T-cell (primary cell): ENCODE data around the gene LSM14B. TPM values are rescaled to one million over a fixed set of nuclear protein-coding genes. Genes with fewer than 3 reads are reported as not detected.

Experiments
- ATAC-seq, 4 experiments: fragments of 200-7000 bp in 3 of 4; fragments of 150-1000 bp in 1 of 4; cut with Tn5 transposase; replicated peaks in 1 of 4; 1 replicate in 3 of 4; 2 replicates in 1 of 4; pipeline ENCODE4 v1.10.0; 2021; ENCODE audit warnings: moderate library complexity in 3 of 4, mild to moderate bottlenecking in 2 of 4, moderate number of reproducible peaks in 1 of 4
- CTCF ChIA-PET, 2 donors: fragments of 300-600 bp; sonication (Branson Sonifier 250); formaldehyde crosslinking; loops; one replicate each; lab custom pipeline; 2022; ENCODE audit warnings: antibody characterized with exemption in 2 of 2; lab: Charles Lee
- POLR2A ChIA-PET, 2 donors: fragments of 300-600 bp; sonication (Branson Sonifier 250); formaldehyde crosslinking; loops; one replicate each; lab custom pipeline; 2022; ENCODE audit warnings: antibody characterized with exemption in 2 of 2; lab: Charles Lee
- DNase-seq, 35 experiments: peaks; one replicate each; pipeline versions ENCODE4 v3.0.0 to v3.0.0-alpha.2; 2013 to 2023
- H3K27ac ChIP-seq: one replicate; pipeline ENCODE4 v1.5.1; 2013; ENCODE audit warnings: low read length
- H3K27me3 ChIP-seq, 2 experiments: replicated peaks in 1 of 2; 1 replicate in 1 of 2; 2 replicates in 1 of 2; pipeline versions ENCODE4 v1.6.1 to v1.7.0; 2013; ENCODE audit warnings: low read length in 1 of 2, mixed read lengths in 1 of 2; ENCODE audit not compliant: control insufficient read depth in 2 of 2, insufficient read depth in 2 of 2; ENCODE audit errors: extremely low read depth in 1 of 2
- H3K36me3 ChIP-seq, 2 donors: 1 replicate in 1 of 2; 2 replicates in 1 of 2; pipeline versions ENCODE4 v1.6.1 to v1.7.0; 2013; ENCODE audit warnings: low read length in 1 of 2; ENCODE audit not compliant: control insufficient read depth in 2 of 2, insufficient read depth in 1 of 2; ENCODE audit errors: extremely low read depth in 1 of 2
- H3K4me1 ChIP-seq, 2 experiments: 1 replicate in 1 of 2; 2 replicates in 1 of 2; pipeline versions ENCODE4 v1.6.1 to v1.7.0; 2013; ENCODE audit warnings: low read length in 2 of 2, mixed read lengths in 1 of 2; ENCODE audit not compliant: insufficient read depth in 2 of 2, control insufficient read depth in 1 of 2; ENCODE audit errors: extremely low read depth in 1 of 2
- H3K4me3 ChIP-seq, 2 donors: 1 replicate in 1 of 2; 2 replicates in 1 of 2; pipeline versions ENCODE4 v1.5.1 to v1.7.0; 2013; ENCODE audit warnings: mild to moderate bottlenecking in 2 of 2, low read length in 1 of 2, moderate library complexity in 1 of 2; ENCODE audit not compliant: control insufficient read depth in 1 of 2; ENCODE audit errors: extremely low read depth in 1 of 2
- H3K9me3 ChIP-seq: 2 replicates; pipeline ENCODE4 v1.7.0; 2013
- H3K27ac Mint-ChIP-seq, 2 donors: one replicate each; pipeline ENCODE4 v1.8.0; 2020 to 2021; ENCODE audit warnings: mild to moderate bottlenecking in 2 of 2, mixed read lengths in 2 of 2
- H3K27me3 Mint-ChIP-seq, 2 donors: one replicate each; pipeline ENCODE4 v1.8.0; 2021 to 2022; ENCODE audit warnings: mixed read lengths in 2 of 2
- H3K36me3 Mint-ChIP-seq: one replicate; pipeline ENCODE4 v1.8.0; 2021; ENCODE audit warnings: mixed read lengths
- H3K4me1 Mint-ChIP-seq, 3 donors: one replicate each; pipeline ENCODE4 v1.8.0; 2020 to 2022; ENCODE audit warnings: mixed read lengths in 3 of 3, mild to moderate bottlenecking in 1 of 3
- H3K4me3 Mint-ChIP-seq, 3 donors: one replicate each; pipeline ENCODE4 v1.8.0; 2020 to 2022; ENCODE audit warnings: mild to moderate bottlenecking in 3 of 3, mixed read lengths in 3 of 3, moderate library complexity in 3 of 3
- H3K9me3 Mint-ChIP-seq, 3 donors: one replicate each; pipeline ENCODE4 v1.8.0; 2020 to 2022; ENCODE audit warnings: mixed read lengths in 3 of 3
- WGBS: methylation state at CpG from one replicate; pipeline ENCODE4 v1.1.5; 2013; ENCODE audit warnings: missing lambda C conversion rate; ENCODE audit not compliant: insufficient coverage; 5-methylcytosine and 5-hydroxymethylcytosine counted together
- total RNA-seq, 35 experiments: library from RNA in 6 of 35; stranded (reverse) in 6 of 35; fragments of 120-200 nt in 1 of 35; gene quantifications; one replicate each; pipeline versions ENCODE4 v1.2.1 to v1.2.4 and lab custom pipeline; 2013 to 2026

The LSM14B gene
- total RNA-seq, 5 donors from 2014 or later (not counting 1 experiment from before 2014, with no cell fraction given) = 40.5 to 55.5 (median 54.4) TPM

DNA sequence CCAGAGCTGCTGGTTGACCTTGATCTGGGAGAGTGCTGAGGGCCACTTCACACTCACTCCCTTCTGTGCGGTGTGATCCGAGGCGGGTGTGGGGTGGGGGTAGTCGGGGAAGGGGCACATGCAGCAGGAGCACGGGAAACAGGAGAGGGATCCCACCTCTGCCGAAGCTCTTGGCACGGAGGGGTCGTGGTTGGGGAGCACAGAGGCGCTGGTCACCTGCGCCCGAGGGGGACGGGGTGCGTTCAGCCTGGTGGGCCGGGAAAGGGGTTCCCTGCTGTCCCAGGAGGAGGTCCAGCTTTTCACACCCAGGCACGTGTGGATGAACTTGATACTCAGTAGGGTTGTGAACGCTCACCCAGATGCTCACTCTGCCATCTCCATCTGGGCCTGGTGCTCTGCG, 38.6 kb downstream of the LSM14B start:
- Histone ChIP-seq H3K4me3 (no peak overlapping the region), H3K4me1 (peaks cover 0 to 23% of the 10 kb centered on the region in 2 experiments), H3K27ac (no peak overlapping the region), H3K9me3 (no peaks in the 10 kb centered on the region), H3K27me3 (no peaks in the 10 kb centered on the region), H3K36me3 (peaks cover 25 to 35% of the 10 kb centered on the region in 2 donors)
- no peaks in the 10 kb centered on the region for H3K9me3 Mint-ChIP-seq
- ChIA-PET CTCF (no interaction called here), POLR2A (no interaction called here)
- no peaks in the 10 kb centered on the region for H3K27me3 Mint-ChIP-seq
- 98% methylated on average over 14 of the region's 17 CpGs for WGBS
- no peak overlapping the region for H3K4me3 Mint-ChIP-seq
- DNase-seq (no peak), ATAC-seq (no peak)
- peaks cover 17% of the 10 kb centered on the region for H3K36me3 Mint-ChIP-seq
- H3K27ac Mint-ChIP-seq = no peak overlapping the region
- peaks cover 0 to 14% (median 11%) of the 10 kb centered on the region in 3 donors for H3K4me1 Mint-ChIP-seq

DNA sequence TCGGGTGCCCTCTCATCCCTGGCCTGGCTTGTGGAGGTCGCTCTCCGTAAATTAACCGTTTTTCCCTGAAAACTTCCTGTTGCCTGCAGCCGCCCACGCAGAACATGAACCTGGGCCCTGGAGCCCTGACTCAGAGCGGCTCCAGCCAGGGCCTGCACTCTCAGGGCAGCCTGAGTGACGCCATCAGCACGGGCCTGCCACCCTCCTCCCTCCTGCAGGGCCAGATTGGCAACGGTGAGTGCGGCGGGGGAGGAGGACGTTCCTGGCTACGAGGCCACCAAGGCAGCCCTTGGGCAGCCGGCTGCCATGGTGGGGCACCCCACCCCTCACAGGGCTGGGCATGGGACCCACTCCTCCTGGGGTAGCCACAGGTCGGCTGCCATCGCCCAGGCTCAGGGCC, 39.1 kb downstream of the LSM14B start:
- Histone ChIP-seq H3K4me3 (no peak overlapping the region), H3K4me1 (peaks cover 0 to 20% of the 10 kb centered on the region in 2 experiments), H3K36me3 (peaks cover 25 to 38% of the 10 kb centered on the region in 2 donors), H3K27me3 (no peaks in the 10 kb centered on the region), H3K27ac (no peak overlapping the region), H3K9me3 (no peaks in the 10 kb centered on the region)
- ChIA-PET POLR2A (no interaction called here), CTCF (no interaction called here)
- H3K27me3 Mint-ChIP-seq = no peaks in the 10 kb centered on the region
- 94% methylated on average over 14 of the region's 17 CpGs for WGBS
- DNase-seq = no peak
- H3K9me3 Mint-ChIP-seq = no peaks in the 10 kb centered on the region
- H3K36me3 Mint-ChIP-seq = peaks cover 21% of the 10 kb centered on the region
- H3K4me3 Mint-ChIP-seq = no peak overlapping the region
- H3K27ac Mint-ChIP-seq = no peak overlapping the region
- H3K4me1 Mint-ChIP-seq = peaks cover 0 to 9% (median 9%) of the 10 kb centered on the region in 3 donors
- ATAC-seq = no peak

- Mint-ChIP-seq H3K27me3 (no peaks in the 10 kb centered on the region), H3K27ac (no peak overlapping the region), H3K4me3 (no peak overlapping the region), H3K36me3 (peaks cover 23% of the 10 kb centered on the region), H3K9me3 (no peaks in the 10 kb centered on the region), H3K4me1 (peaks cover 0 to 7% (median 6%) of the 10 kb centered on the region in 3 donors)
- ATAC-seq = no peak
- no peaks in the 10 kb centered on the region for H3K9me3 ChIP-seq
- peaks cover 28 to 38% of the 10 kb centered on the region in 2 donors for H3K36me3 ChIP-seq
- no peak overlapping the region for H3K27ac ChIP-seq
- no peaks in the 10 kb centered on the region for H3K27me3 ChIP-seq
- DNase-seq = no peak
- H3K4me1 ChIP-seq = peaks cover 0 to 10% of the 10 kb centered on the region in 2 experiments
- H3K4me3 ChIP-seq = no peak overlapping the region
- ChIA-PET POLR2A (interaction anchor here in 1 of 2 donors (0.6 kb wide), 1 partner anchor 59 kb away, joined by 4 read pairs; no protein-coding TSS in a partner anchor), CTCF (no interaction called here)
- WGBS = 98% methylated on average over 28 of the region's 38 CpGs
Observed at GRCh38 chr20:62162765-62163484, 40.6 kb downstream of the LSM14B start.

DNA sequence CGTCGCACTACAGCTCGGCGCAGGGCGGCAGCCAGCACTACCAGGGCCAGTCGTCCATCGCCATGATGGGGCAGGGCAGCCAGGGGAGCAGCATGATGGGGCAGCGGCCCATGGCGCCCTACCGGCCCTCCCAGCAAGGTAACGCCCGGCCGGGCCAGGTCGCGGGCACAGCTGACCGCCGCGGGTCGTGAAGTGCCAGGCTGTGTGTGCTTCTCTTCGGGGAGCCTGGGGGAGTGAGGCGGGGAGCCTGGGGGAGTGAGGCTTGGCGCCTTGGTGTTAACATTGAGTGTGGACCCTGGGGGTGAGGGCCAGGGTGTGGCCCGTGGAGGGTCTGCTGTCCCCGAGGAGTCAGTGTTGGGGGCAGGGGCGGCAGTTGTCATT, 41.2 kb downstream of the LSM14B start:
- Histone ChIP-seq H3K4me1 (peaks cover 0 to 10% of the 10 kb centered on the region in 2 experiments), H3K4me3 (no peak overlapping the region), H3K9me3 (no peaks in the 10 kb centered on the region), H3K27me3 (no peaks in the 10 kb centered on the region), H3K27ac (no peak overlapping the region), H3K36me3 (peaks cover 28 to 43% of the 10 kb centered on the region in 2 donors)
- ChIA-PET POLR2A (interaction anchor here in 1 of 2 donors (0.6 kb wide), 1 partner anchor 59 kb away, joined by 4 read pairs; no protein-coding TSS in a partner anchor), CTCF (no interaction called here)
- H3K4me1 Mint-ChIP-seq = peaks cover 0 to 7% (median 6%) of the 10 kb centered on the region in 3 donors
- H3K27ac Mint-ChIP-seq = no peak overlapping the region
- H3K36me3 Mint-ChIP-seq = peaks cover 28% of the 10 kb centered on the region
- DNase-seq (no peak), ATAC-seq (no peak)
- H3K4me3 Mint-ChIP-seq = no peak overlapping the region
- WGBS = over 99% methylated on average over 25 of the region's 25 CpGs
- H3K27me3 Mint-ChIP-seq = no peaks in the 10 kb centered on the region
- no peaks in the 10 kb centered on the region for H3K9me3 Mint-ChIP-seq

DNA sequence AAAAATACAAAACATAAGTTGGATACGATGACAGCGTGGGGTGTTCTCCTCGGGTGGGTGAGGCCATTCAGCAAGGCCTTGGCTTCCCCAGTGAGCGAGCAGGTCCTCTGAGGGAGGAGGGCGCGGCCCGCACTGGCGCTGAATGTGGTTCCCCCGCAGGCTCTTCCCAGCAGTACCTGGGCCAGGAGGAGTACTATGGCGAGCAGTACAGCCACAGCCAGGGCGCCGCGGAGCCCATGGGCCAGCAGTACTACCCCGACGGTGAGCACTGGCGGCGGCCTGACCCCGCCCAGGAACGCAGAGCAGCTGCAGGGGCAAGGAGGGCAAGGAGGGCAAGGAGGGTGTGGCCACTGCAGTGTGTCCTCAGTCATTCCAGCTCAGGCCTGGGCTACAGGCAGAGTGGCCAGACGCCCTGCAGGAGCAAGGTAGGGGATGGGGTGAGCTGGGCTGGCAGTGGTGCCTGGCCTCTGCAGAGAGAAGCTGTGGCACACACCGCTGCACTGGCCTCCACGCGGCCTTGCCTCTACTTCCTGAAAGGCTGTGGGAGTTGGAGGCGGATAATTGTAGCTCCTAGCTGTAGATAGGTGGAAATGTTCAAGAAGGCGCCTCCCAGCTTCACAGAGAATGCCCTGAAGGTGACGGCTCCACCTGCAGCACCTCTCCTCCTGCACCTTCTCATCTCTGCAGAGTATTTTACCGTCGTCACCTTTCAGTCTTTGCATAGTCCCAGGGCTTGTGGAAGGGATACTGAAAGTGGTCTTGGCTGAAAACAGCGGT, 41.9 kb downstream of the LSM14B start:
- H3K27ac Mint-ChIP-seq = no peak overlapping the region
- CTCF ChIA-PET = no interaction called here
- Histone ChIP-seq H3K4me3 (no peak overlapping the region), H3K4me1 (peaks cover 0 to 9% of the 10 kb centered on the region in 2 experiments), H3K9me3 (no peaks in the 10 kb centered on the region), H3K36me3 (peaks cover 24 to 44% of the 10 kb centered on the region in 2 donors), H3K27me3 (no peaks in the 10 kb centered on the region), H3K27ac (no peak overlapping the region)
- H3K4me1 Mint-ChIP-seq = peaks cover 0 to 6% (median 5%) of the 10 kb centered on the region in 3 donors
- no peaks in the 10 kb centered on the region for H3K27me3 Mint-ChIP-seq
- ATAC-seq (no peak), DNase-seq (no peak)
- POLR2A ChIA-PET = no interaction called here
- H3K36me3 Mint-ChIP-seq = peaks cover 31% of the 10 kb centered on the region
- no peak overlapping the region for H3K4me3 Mint-ChIP-seq
- WGBS = 98% methylated on average over 22 of the region's 29 CpGs
- H3K9me3 Mint-ChIP-seq = no peaks in the 10 kb centered on the region

- Histone ChIP-seq H3K9me3 (no peaks in the 10 kb centered on the region), H3K27ac (no peak overlapping the region), H3K36me3 (peaks cover 25 to 44% of the 10 kb centered on the region in 2 donors), H3K4me1 (no peaks in the 10 kb centered on the region), H3K27me3 (no peaks in the 10 kb centered on the region), H3K4me3 (no peak overlapping the region)
- H3K36me3 Mint-ChIP-seq = peaks cover 28% of the 10 kb centered on the region
- H3K4me3 Mint-ChIP-seq = no peak overlapping the region
- no peaks in the 10 kb centered on the region for H3K27me3 Mint-ChIP-seq
- WGBS = 99% methylated on average over 38 of the region's 41 CpGs
- ChIA-PET CTCF (no interaction called here), POLR2A (no interaction called here)
- no peaks in the 10 kb centered on the region for H3K9me3 Mint-ChIP-seq
- H3K4me1 Mint-ChIP-seq = no peaks in the 10 kb centered on the region
- DNase-seq (no peak), ATAC-seq (no peak)
- H3K27ac Mint-ChIP-seq = no peak overlapping the region
Observed at GRCh38 chr20:62164879-62165761, 42.8 kb downstream of the LSM14B start.
